ENCODE results near the gene ADAMTS12. TPM values are rescaled to one million over a fixed set of nuclear protein-coding genes. Genes with fewer than 3 reads are reported as not detected.
A peak's percentile ranks its signal among the peaks of the same experiment; 100 is the strongest.

ADAMTS12 gene
- total RNA-seq, 1 experiment from 2014 or later, result 6.2 TPM

DNA sequence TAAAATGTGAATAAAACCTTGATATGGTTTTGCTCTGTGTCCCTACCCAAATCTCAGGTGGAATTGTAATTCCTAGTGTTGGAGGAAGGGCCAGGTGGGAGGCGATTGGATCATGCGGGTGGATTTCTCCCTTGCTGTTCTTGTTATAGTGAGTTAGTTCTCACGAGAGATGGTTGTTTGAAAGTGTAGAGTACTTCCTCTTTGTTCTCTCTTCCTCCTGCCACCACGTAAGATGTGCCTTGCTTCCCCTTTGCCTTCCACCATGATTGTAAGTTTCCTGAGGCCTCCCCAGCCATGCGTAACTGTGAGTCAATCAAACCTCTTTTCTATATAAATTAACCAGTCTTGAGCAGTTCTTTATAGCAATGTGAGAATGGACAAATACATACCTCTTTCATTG lies 416.1 kb downstream of the ADAMTS12 start:
- no peak overlapping the region for H2BK120ac ChIP-seq (ENCODE audit: low read depth, low read length, poor library complexity, severe bottlenecking)
- H3K14ac ChIP-seq (ENCODE audit: insufficient read depth, low read length), result no peak overlapping the region
- Mint-ChIP-seq H3K27me3 (ENCODE audit: low read depth) (no peaks in the 10 kb centered on the region), H3K36me3 (ENCODE audit: insufficient read depth in 1 of 3, low read depth in 3 of 3) (peaks cover 59 to 91% (median 84%) of the 10 kb centered on the region in 3 experiments), H3K9me3 (peaks cover 2 to 3% of the 10 kb centered on the region in 2 experiments; a peak in 4 of 5 replicates), H3K27ac (peak overlapping the region in 1 of 3 experiments; percentile 16; a peak in 1 of 7 replicates), H3K4me3 (no peak overlapping the region), H3K4me1 (peaks cover 25 to 29% of the 10 kb centered on the region in 2 experiments)
- H3K27ac ChIP-seq (ENCODE audit: insufficient read length, low read depth, low read length), result no peak overlapping the region
- no peak overlapping the region for H3K56ac ChIP-seq (ENCODE audit: insufficient read length, low read depth, low read length)
- no peaks in the 10 kb centered on the region for H3K23me2 ChIP-seq (ENCODE audit: insufficient read length, low read depth, low read length, poor library complexity, severe bottlenecking)
- no peak overlapping the region for H3K23ac ChIP-seq (ENCODE audit: insufficient read length, low read depth, low read length)
- no peak overlapping the region for H3K4ac ChIP-seq (ENCODE audit: low read depth, low read length)
- H3K18ac ChIP-seq (ENCODE audit: insufficient read length, low read depth, low read length), result no peak overlapping the region
- WGBS (ENCODE audit: extremely low coverage, insufficient read length, low lambda C conversion rate), result no CpG with 5 or more reads among the region's 5 CpGs
- no peak overlapping the region for H2BK12ac ChIP-seq (ENCODE audit: insufficient read length, low read depth, low read length)
- TF ChIP-seq, protein P1, sequence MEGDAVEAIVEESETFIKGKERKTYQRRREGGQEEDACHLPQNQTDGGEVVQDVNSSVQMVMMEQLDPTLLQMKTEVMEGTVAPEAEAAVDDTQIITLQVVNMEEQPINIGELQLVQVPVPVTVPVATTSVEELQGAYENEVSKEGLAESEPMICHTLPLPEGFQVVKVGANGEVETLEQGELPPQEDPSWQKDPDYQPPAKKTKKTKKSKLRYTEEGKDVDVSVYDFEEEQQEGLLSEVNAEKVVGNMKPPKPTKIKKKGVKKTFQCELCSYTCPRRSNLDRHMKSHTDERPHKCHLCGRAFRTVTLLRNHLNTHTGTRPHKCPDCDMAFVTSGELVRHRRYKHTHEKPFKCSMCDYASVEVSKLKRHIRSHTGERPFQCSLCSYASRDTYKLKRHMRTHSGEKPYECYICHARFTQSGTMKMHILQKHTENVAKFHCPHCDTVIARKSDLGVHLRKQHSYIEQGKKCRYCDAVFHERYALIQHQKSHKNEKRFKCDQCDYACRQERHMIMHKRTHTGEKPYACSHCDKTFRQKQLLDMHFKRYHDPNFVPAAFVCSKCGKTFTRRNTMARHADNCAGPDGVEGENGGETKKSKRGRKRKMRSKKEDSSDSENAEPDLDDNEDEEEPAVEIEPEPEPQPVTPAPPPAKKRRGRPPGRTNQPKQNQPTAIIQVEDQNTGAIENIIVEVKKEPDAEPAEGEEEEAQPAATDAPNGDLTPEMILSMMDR (conservative IDR thresholded peaks at IDR 0.05), result no peak
- H3K9me3 ChIP-seq (ENCODE audit: control insufficient read depth, low read depth, low read length), result no peaks in the 10 kb centered on the region
- no peak overlapping the region for H2BK5ac ChIP-seq (ENCODE audit: insufficient read length, low read length)
- no peak overlapping the region for H2AFZ ChIP-seq (ENCODE audit: low read length)
- H3T11ph ChIP-seq (ENCODE audit: low read length), result no peak overlapping the region
- no peak overlapping the region for H2BK20ac ChIP-seq (ENCODE audit: low read depth, low read length, poor library complexity, severe bottlenecking)
- H4K5ac ChIP-seq (ENCODE audit: insufficient read length, low read depth, low read length), result no peak overlapping the region
- no peaks in the 10 kb centered on the region for H4K20me1 ChIP-seq (ENCODE audit: control insufficient read depth, insufficient read depth, insufficient read length)
- H2BK15ac ChIP-seq (ENCODE audit: low read depth, low read length), result no peak overlapping the region
- peaks cover 3% of the 10 kb centered on the region for H3K79me1 ChIP-seq (ENCODE audit: insufficient read depth, low read depth, low read length, poor library complexity, severe bottlenecking)
- no peaks in the 10 kb centered on the region for H3K4me1 ChIP-seq (ENCODE audit: insufficient read depth, low read length)
- no peak overlapping the region for H2AK5ac ChIP-seq (ENCODE audit: insufficient read length, low read length)
- no peak for DNase-seq
- H3K79me2 ChIP-seq (ENCODE audit: insufficient read depth, low read length), result no peaks in the 10 kb centered on the region
- H3K9ac ChIP-seq (ENCODE audit: extremely low read depth, insufficient read length, low read length), result no peak overlapping the region
- H4K91ac ChIP-seq (ENCODE audit: insufficient read length, low read depth, low read length), result no peak overlapping the region
- H3K4me2 ChIP-seq (ENCODE audit: insufficient read depth, insufficient read length, low read length), result no peak overlapping the region
- H3K27me3 ChIP-seq (ENCODE audit: insufficient read depth, low read length), result no peaks in the 10 kb centered on the region
- H4K8ac ChIP-seq (replicated peaks; ENCODE audit: insufficient read length, low read depth, low read length), result no peak overlapping the region

Measured in H9 (cell line).